ENCODE results near the gene SDHA.
"Not testable (repeated sequence)": the region's sequence is repeated elsewhere in the genome, so short reads cannot be mapped to it uniquely, and the experiment has no call there.

Gene SDHA

DNA sequence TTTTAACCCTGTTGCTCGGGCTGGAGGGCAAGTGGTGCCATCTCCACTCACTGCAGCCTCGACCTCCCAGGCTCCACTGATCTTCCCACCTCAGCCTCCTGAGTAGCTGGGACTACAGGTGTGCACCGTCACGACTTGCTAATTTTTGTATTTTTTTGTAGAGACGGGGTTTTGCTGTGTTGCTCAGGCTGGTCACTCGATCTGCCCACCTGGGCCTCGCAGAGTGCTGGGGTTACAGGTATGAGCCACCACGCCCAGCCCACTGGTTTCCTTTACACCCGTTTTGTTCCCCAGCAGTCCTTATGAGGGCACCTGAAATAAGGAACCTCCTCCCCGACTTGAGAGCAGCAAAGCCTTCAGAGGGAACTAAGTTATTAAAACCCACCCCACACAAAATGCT lies 2.0 kb upstream of the SDHA start:
- not testable (repeated sequence) for FAIRE-seq; DNase-seq (ENCODE audit: extremely low spot score, insufficient read length, low read depth)

DNA sequence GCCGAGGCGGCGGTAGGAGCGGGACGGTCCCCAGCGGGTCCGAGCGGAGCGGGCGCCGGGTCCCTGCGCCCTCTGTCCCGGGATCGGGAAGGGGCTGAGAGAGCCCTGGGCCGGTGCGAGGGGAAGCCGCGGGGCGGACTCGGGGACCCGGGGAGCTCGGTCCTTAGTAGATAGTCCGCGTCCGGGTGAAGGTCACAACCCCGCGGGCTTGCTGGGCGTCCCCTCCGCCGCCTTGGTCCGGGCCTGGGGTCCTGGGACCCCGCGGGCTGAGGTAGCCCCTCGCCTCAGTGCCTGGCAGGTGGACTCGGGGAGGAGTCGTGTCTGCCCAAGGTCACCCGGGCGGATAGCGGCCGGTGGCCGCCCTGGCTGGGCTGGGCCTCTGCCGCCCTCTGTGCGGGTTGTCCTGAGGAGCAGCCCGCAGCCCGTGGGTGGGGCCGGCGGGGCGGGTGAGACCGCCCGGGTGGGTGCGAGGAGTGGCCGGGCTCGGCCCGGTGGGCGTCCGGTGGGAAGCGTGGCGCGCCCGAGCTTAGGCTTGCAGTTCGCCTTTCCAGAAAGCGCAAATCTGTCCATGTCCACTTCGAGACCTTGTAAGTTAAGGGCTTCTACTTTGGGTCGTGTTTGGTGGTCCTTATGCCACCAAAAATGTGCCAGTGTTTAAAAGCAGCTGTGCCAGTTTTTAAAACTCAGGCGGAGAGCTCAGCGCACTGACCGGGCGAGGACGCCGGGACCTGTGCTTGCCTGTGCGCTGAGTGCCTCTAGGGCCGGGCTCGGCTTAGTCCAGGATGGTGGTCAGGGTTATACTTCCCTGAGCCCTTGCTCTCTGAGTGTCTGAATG lies 554 bp downstream of the SDHA start:
- no peak for FAIRE-seq
- no peak for DNase-seq (ENCODE audit: extremely low spot score, insufficient read length, low read depth)

DNA sequence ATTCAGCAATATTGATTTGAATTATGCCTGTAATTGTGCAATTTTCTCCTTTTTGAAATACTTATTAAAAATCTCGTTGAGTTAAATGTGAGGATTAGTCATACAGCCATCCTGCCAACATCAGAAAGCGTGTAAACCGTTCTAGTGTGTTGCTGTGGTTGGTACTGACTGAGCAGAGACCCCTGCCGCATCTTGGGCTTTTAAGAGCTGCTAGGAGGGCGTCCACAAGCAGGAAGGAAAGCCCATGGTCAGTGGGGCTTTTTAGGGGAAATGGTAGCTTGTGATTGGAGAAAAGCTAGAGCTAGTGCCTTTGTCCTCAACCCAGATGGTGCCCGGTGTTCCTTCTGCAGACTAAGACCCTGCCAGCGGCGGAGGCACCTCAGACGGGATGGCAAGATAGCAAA lies 1.3 kb downstream of the SDHA start:
- no peak for FAIRE-seq
- DNase-seq (ENCODE audit: extremely low spot score, insufficient read length, low read depth): no peak

DNA sequence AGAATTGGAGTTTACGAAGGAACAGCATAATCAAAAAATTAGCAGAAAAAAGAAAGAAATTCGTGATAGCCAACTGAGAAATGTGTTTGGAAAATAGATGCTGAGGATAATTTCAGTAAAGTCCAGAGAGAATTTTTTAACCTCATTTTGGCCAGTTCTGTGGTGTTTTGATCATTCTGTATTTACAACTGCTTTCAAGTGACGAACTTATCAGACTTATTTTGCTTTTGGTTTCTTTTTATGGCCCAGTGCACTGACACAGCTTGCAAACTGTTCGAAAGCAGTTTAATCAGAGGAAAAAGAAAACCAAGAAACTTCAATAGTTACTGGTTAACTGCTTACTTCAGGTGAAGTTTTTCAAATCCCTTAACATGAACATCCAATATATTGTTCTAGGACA lies 1.9 kb downstream of the SDHA start:
- no peak for FAIRE-seq
- DNase-seq (ENCODE audit: extremely low spot score, insufficient read length, low read depth): no peak

DNA sequence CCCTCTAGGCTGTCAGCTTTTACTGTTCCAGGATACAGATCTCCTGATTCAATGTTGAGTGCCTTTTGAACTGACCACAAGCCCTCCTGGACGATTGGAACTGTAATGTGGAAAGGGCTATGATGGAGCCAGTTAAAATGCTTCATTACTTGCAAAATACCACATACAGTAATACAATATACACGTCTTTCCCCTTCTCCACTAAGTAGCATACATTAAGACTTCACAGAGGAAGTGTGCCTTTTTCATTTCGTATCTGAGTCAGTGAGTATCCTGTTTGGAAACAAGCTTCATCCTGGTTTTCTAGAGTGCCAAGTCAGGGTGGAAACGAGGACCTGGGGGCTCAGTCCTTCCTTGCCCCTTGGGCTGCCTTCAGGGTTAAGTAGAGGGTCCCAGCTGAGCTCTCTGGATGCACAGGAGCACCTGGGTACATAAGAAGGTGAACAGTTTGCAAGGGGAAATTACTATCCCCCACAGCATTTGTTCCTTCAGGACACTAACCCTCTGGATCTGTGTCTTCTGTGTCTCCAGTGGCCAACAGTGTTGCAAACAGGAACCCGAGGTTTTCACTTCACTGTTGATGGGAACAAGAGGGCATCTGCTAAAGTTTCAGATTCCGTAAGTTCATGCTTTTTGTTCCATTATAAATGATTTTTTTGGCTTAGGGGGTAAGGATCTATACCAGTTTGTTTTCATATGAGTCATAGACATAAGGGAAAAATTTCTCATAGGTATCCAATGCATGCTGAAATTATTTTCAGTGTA lies 5.0 kb downstream of the SDHA start:
- not testable (repeated sequence) for DNase-seq (ENCODE audit: extremely low spot score, insufficient read length, low read depth); FAIRE-seq

DNA sequence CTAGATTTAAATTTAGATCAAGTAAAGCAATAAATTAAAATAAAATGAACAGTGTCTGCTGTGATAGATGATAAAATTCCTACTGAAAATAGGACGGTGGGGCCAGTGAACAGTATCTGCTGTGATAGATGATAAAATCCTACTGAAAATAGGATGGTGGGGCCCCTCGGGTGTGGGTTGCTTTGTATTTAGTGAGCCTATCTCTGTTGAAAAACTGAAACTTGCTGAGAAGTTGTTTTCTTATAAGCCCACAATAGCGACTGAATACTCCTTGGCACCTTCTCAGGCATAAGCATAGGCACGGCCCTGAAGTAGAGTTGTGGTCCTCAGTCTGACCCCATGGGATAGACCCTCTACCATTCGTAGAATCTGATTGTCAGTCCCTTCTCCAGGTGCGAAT lies 5.7 kb downstream of the SDHA start:
- no peak for DNase-seq (ENCODE audit: extremely low spot score, insufficient read length, low read depth)
- FAIRE-seq: no peak

DNA sequence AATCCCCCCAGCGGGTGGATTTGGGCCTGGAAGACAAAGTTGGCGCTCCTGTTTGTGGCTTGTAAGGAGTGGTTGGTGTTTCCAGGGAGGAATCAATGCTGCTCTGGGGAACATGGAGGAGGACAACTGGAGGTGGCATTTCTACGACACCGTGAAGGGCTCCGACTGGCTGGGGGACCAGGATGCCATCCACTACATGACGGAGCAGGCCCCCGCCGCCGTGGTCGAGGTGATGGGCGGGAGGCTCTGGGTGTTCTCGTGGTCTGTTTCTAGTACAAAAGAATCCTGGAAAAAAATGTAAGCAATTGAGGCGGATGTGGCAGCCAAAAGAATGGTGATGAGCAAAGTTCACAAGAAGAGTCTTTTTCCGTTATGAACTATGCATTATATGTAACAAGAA lies 7.2 kb downstream of the SDHA start:
- FAIRE-seq: no peak
- DNase-seq (ENCODE audit: extremely low spot score, insufficient read length, low read depth): no peak

DNA sequence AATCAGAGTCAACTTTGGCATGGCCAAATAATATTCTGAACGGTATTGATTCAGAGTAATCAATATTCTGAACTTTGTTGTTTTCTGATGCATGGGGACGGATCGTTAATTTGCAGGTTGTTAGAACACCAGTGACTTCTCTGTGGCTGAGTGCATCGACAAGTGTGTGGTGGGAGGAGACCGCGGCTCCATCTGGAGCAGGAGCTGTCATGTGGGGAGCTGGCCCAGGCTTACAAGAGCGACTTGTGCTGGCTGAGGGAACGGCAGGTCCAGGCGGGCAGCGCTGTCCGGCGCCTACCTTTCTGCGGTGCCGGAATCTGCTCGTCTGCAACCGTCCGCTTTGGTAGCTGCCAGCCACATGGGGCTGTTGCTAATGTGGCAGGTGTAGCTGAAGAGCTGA lies 9.3 kb downstream of the SDHA start:
- DNase-seq (ENCODE audit: extremely low spot score, insufficient read length, low read depth); FAIRE-seq: not testable (repeated sequence)

DNA sequence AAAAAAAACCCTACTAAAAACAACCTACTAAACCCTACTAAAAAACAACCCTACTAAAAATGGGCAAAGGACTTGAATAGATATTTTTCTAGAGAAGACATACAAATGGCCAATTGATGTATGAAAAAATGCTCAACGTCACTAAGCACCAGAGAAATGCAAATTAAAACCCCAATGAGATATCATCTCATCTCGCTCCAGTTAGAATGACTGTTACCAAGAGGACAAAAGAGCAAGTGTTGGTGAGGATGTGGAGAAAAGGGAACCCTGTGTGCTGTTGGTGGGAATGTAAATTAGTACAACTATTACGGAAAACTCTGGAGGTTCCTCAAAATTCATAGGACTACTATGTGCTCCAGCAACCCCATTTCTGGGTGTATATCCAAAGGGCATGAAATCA lies 10.8 kb downstream of the SDHA start:
- DNase-seq (ENCODE audit: extremely low spot score, insufficient read length, low read depth) (no peak), FAIRE-seq (no peak)

DNA sequence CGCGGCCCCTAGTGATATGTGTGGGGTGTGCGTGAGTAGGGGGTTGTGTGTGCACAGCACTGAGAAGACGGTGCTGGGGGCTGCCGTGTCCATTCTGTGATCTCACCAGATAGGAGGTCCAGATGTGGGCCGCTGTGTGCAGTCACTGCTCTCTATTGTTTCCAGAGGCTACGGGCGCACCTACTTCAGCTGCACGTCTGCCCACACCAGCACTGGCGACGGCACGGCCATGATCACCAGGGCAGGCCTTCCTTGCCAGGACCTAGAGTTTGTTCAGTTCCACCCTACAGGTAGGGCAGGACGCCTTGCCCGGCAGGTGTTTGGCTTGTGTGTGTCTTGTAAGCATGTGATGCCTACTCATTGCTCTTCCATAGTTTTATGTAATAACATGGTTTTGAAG lies 12.6 kb downstream of the SDHA start:
- FAIRE-seq: no peak

DNA sequence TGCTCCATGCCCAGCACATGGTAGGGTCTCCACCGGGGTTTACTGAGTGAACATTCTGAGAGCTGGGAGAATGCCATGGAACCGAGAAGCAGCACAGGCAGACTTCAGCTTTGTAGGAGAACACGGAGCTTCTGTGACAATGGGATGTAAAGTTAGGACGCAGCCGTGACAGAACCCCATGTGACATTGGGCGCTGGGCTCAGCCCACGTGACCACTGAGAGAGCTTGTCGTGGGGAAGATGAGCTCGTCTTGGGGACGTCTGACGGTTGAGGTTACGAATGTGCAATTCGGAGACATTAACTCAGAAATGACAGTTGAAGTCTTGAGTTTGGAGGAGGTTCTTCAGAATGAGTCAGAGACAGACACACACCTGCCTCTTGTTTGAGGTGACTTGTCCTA lies 13.5 kb downstream of the SDHA start:
- DNase-seq (ENCODE audit: extremely low spot score, insufficient read length, low read depth) (no peak), FAIRE-seq (no peak)

More for the DNA sequence above, 12.6 kb downstream of the SDHA start:
- DNase-seq (ENCODE audit: extremely low spot score, insufficient read length, low read depth): no peak

DNA sequence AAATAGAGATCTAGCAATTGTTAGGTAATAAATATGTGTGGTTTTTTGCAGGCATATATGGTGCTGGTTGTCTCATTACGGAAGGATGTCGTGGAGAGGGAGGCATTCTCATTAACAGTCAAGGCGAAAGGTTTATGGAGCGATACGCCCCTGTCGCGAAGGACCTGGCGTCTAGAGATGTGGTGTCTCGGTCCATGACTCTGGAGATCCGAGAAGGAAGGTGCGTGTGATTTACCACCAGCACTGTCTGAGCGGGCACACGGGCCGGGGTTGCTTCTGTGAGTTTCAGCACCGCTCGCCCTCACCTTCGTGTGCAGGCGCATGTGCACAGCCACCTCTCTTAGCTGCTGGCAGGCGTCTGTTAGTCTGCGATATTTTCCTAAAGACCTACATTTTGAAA lies 15.3 kb downstream of the SDHA start:
- not testable (repeated sequence) for FAIRE-seq; DNase-seq (ENCODE audit: extremely low spot score, insufficient read length, low read depth)

DNA sequence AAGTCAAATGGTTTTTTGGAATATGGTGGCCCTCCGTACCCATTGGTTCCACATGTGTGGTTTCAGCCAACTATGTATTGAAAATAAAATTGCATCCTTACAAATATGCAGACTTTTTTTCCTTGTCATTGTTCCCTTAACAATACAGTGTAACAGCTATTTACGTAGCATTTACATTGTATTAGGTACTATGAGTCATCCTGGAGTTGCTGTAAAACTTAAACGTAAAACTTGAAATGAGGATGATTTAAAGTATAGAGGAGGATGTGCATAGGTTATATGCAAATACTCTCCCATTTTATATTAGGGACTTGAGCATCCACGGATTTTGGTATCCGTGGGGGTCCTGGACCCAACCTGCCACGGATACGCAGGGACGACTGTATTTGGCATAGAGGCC lies 16.3 kb downstream of the SDHA start:
- FAIRE-seq (no peak), DNase-seq (ENCODE audit: extremely low spot score, insufficient read length, low read depth) (no peak)

DNA sequence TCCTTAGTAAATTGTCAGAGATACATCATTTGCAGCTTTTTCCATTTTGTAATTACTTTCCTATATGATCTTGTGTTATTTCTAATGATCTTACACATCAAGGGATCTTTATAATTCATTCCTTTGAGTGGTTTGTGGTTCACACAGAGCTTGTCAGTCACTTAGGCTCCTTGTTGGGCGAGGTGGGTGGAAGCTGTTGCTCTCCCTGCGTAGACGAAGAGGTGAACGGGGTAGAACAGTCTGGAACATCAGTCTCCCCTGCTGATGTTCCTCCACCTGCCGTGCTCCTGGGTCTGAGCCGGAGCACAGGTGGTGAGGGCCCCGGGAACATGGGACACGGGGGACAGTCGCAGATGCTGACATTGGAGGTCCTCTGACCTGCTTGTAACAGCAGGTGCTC lies 17.4 kb downstream of the SDHA start:
- not testable (repeated sequence) for FAIRE-seq; DNase-seq (ENCODE audit: extremely low spot score, insufficient read length, low read depth)

DNA sequence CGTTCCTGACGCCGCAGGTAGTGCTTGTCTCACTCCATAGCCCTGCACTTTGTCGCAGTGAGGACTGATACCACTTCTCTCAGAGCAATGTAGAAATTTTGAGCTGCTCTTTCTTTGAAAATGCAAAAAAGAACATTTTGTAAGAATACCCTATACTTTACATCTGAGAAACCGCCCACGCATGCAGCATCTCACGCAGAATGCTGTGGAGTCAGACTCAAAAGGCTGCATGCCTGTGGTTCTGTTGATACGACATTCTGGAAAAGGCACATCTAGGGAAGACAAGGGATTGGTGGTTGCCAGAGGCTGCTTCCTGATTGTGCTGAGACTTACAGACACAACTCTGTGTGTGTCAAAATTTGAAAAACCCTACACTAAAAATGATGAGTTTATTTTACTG lies 19.8 kb downstream of the SDHA start:
- not testable (repeated sequence) for DNase-seq (ENCODE audit: extremely low spot score, insufficient read length, low read depth); FAIRE-seq

DNA sequence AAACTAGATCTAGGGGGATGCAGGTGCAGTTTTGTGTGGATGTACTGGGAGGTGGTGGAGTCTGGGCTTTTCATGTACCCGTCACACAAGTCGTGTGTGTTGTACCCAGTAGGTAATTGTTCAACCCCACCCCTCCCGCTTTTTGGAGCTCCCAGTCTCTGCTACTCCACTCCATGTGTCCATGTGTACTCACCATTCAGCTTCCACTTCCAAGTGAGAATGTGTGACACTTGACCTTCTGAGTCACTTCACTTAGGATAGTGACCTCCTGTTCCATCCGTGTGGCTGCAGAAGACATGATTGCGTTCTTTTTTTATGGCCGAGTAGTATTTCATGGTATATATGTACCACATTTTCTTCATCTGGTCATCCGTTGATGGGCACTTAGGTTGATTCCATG lies 22.4 kb downstream of the SDHA start:
- not testable (repeated sequence) for DNase-seq (ENCODE audit: extremely low spot score, insufficient read length, low read depth); FAIRE-seq

DNA sequence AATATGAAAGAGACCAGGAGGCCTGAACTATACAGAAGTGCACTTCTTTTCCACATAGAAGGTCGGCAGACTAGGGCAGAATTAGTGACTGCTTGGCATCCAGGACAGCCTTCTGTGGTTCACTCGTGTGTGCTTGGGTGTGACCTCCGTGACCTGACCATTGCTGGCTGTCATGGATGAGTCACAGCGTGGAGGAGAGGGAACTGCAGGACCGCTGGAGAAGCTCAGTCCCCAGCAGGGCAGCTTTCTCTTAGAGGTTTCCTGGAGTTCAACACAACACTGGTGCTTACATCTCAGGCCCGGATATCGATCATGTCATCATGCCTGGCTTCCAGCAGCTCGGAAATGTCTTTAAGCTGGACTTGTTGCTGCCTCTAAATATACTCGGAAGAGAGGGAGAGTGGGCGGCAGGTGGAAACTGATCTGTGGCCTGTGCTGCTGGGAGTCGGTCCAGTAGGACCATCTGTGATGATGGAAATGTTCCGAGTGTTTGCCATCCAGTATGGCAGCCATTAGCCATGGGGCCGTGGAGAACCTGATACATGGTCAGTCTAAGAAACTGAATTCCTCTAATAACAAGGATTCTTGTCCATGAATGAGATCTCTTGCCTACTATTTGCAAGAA lies 23.0 kb downstream of the SDHA start:
- FAIRE-seq; DNase-seq (ENCODE audit: extremely low spot score, insufficient read length, low read depth): not testable (repeated sequence)

DNA sequence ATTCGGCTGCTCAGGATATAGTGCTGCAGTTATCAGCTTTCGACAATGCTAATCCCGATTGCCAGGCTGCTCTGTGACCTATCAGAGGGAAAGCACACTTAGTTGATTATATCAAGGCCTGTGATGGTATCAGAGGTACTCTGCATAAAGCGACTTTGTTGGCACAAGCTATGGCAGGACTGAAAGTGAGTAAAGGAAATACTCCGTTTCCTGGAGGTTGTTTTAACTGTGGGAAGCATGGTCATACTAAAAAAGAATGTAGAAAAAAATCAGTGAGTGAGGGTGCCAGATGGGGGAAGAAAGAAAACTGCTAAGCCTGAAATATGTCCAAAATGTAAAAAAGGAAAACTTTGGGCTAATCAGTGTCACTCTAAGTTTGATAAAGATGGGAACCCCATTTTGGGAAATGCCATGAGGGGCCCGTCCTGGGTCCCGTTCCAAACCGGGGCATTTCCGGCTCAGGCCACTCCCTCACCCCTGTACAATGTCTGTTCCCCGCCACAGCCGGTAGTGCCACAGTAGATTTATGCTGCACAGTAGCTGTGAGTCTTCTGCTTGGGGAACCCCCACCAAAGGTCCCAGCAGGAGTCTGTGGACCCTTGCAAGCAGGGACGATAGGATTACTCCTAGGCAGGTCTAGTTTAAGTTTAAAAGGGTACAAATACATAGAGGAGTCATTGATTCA lies 25.7 kb downstream of the SDHA start:
- not testable (repeated sequence) for DNase-seq (ENCODE audit: extremely low spot score, insufficient read length, low read depth); FAIRE-seq

DNA sequence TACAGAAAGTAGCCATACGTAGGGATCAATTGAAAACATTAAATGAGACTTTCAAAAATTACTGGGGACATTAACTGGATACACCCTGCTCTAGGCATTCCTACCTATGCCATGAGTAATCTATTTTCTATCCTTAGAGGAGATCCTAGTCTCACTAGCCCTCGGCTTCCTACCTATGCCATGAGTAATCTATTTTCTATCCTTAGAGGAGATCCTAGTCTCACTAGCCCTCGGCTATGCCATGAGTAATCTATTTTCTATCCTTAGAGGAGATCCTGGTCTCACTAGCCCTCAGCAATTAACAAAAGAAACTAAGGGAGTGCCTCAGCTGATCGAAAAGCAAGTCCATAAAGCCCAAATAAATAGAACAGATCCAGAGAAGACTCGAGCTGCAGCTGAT lies 27.6 kb downstream of the SDHA start:
- not testable (repeated sequence) for DNase-seq (ENCODE audit: extremely low spot score, insufficient read length, low read depth); FAIRE-seq

DNA sequence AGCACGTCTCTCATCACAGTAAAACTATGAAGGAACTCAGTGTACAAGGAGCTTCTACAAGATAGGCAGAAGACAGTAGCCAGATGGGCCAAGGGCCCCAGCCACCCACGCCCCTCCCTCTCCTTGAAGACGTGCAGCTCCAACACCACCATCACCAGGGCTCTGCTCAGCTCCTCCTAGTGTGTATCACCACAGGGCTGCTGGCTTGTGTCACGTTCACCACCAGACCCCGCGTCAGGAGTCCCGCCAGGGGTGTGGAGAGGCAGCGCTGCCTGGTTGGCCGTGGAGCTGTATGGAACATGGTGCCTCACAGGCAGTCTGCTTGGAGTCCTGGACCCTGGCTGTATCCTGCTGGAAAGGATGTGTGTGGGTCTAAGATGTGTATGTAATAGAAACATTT lies 32.3 kb downstream of the SDHA start:
- not testable (repeated sequence) for FAIRE-seq; DNase-seq (ENCODE audit: extremely low spot score, insufficient read length, low read depth)
